BE2C (cell line): ENCODE data around the gene NRN1L.

Source experiments
- DNase-seq: peaks from one replicate; pipeline ENCODE4 v3.0.0-alpha.2; 2020
- H3K27me3 ChIP-seq: fragments of 250-450 bp; sonication (Bioruptor Pico); 2 replicates; pipeline ENCODE4 v1.5.1; 2020; ENCODE audit warnings: mild to moderate bottlenecking
- H3K36me3 ChIP-seq: fragments of 250-450 bp; sonication (Bioruptor Pico); 2 replicates; pipeline ENCODE4 v1.5.1; 2020; ENCODE audit warnings: mild to moderate bottlenecking
- H3K4me1 ChIP-seq: fragments of 250-450 bp; sonication (Bioruptor Pico); 2 replicates; pipeline ENCODE4 v1.5.1; 2020
- H3K4me3 ChIP-seq: 2 replicates; pipeline ENCODE4 v1.5.1; 2011; ENCODE audit warnings: low read depth, low read length
- H3K9me3 ChIP-seq: fragments of 250-450 bp; sonication (Bioruptor Pico); 2 replicates; pipeline ENCODE4 v1.5.1; 2020
- CTCF ChIP-seq: IDR thresholded peaks from 2 replicates; pipeline ENCODE4 v1.5.1; 2012; ENCODE audit warnings: mild to moderate bottlenecking, low read depth, low read length

Gene NRN1L

DNA sequence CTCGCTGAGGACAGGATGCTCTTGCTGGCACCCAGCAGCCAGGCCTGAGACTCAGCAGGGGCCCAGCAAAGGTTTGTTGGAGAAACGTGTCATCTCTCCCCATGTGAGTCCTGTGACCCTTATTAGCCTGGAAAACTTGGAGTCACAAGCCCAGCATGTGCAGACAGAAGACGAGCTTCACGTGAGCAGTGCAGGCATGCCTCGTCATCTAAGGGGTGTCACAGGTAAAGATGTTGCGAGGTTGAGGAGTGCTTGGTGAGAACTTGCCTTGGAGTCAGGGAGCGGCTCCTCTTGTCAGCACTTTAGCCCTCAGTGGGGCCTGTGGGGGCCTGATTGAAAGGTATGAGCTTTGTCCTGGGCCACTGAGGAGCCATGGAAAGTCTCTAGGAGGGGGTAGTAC is 49.1 kb downstream of the NRN1L start:
- no peaks in the 10 kb centered on the region; the same call in 1 of the 2 replicates for H3K36me3 ChIP-seq
- H3K9me3 ChIP-seq: no peaks in the 10 kb centered on the region
- H3K27me3 ChIP-seq: no peaks in the 10 kb centered on the region
- no peak for TF ChIP-seq CTCF
- H3K4me1 ChIP-seq: no peaks in the 10 kb centered on the region; the same call in 1 of the 2 replicates
- DNase-seq: no peak
- H3K4me3 ChIP-seq: no peak overlapping the region; the same call in 1 of the 2 replicates

GRCh38 chr16:67934306-67935100 is 49.8 kb downstream of the NRN1L start:
- Histone ChIP-seq H3K9me3 (no peaks in the 10 kb centered on the region), H3K4me1 (no peaks in the 10 kb centered on the region; the same call in 1 of the 2 replicates), H3K36me3 (no peaks in the 10 kb centered on the region), H3K4me3 (peak overlapping the region; percentile 86), H3K27me3 (no peaks in the 10 kb centered on the region)
- DNase-seq: peak; percentile 24
- no peak for TF ChIP-seq CTCF

GRCh38 chr16:67935101-67935401 is 50.4 kb downstream of the NRN1L start:
- H3K9me3 ChIP-seq: no peaks in the 10 kb centered on the region
- TF ChIP-seq CTCF: no peak
- no peak for DNase-seq
- no peaks in the 10 kb centered on the region; the same call in 1 of the 2 replicates for H3K4me1 ChIP-seq
- peak overlapping the region; percentile 86 for H3K4me3 ChIP-seq
- H3K36me3 ChIP-seq: no peaks in the 10 kb centered on the region
- H3K27me3 ChIP-seq: no peaks in the 10 kb centered on the region

- DNase-seq: peak; percentile 96
- H3K36me3 ChIP-seq: no peaks in the 10 kb centered on the region
- no peaks in the 10 kb centered on the region for H3K9me3 ChIP-seq
- peak overlapping the region; percentile 86 for H3K4me3 ChIP-seq
- no peaks in the 10 kb centered on the region; the same call in 1 of the 2 replicates for H3K4me1 ChIP-seq
- TF ChIP-seq CTCF: no peak
- H3K27me3 ChIP-seq: no peaks in the 10 kb centered on the region
Measured at GRCh38 chr16:67935402-67936123, 50.9 kb downstream of the NRN1L start.
